Right atrium auricular region (tissue), 2 donors: ENCODE data around the gene IGFBP7. TPM values are rescaled to one million over a fixed set of nuclear protein-coding genes. Genes with fewer than 3 reads are reported as not detected.

ENCODE experiments used
- DNase-seq: peaks from one replicate; pipeline ENCODE4 v3.0.0-alpha.2; 2019; ENCODE audit warnings: low spot score
- H3K27ac ChIP-seq, 2 donors: fragments of 200-600 bp; sonication (generic); 1 replicate in 1 of 2; 2 replicates in 1 of 2; pipeline ENCODE4 v1.5.1; 2016 to 2019
- H3K27me3 ChIP-seq, 2 donors: fragments of 200-600 bp; sonication (generic); one replicate each; pipeline versions ENCODE4 v1.5.1 to v1.6.0; 2017 to 2019
- H3K36me3 ChIP-seq: fragments of 200-600 bp; sonication (generic); one replicate; pipeline ENCODE4 v1.5.1; 2016
- H3K4me1 ChIP-seq, 2 donors: fragments of 200-600 bp; sonication (generic); one replicate each; pipeline versions ENCODE4 v1.5.1 to v1.6.0; 2017 to 2019
- H3K4me3 ChIP-seq, 2 donors: fragments of 200-600 bp; sonication (generic); 1 replicate in 1 of 2; 2 replicates in 1 of 2; pipeline ENCODE4 v1.5.1; 2017 to 2019; ENCODE audit warnings: mild to moderate bottlenecking in 1 of 2, moderate library complexity in 1 of 2
- H3K9me3 ChIP-seq, 2 donors: fragments of 200-600 bp; sonication (generic); one replicate each; pipeline ENCODE4 v1.5.1; 2019
- CTCF ChIP-seq, 2 donors: fragments of 200-600 bp; sonication (generic); IDR thresholded peaks; one replicate each; pipeline ENCODE4 v1.5.1; 2019; ENCODE audit warnings: antibody characterized with exemption in 2 of 2
- total RNA-seq, 2 donors: library from RNA; depleted of rRNA; stranded (reverse); fragments of >200 nt; gene quantifications; one replicate each; pipeline ENCODE4 v1.1.0, GENCODE V29; 2016

IGFBP7 gene
- total RNA-seq, 2 donors from 2014 or later: 866 to 898 TPM

DNA sequence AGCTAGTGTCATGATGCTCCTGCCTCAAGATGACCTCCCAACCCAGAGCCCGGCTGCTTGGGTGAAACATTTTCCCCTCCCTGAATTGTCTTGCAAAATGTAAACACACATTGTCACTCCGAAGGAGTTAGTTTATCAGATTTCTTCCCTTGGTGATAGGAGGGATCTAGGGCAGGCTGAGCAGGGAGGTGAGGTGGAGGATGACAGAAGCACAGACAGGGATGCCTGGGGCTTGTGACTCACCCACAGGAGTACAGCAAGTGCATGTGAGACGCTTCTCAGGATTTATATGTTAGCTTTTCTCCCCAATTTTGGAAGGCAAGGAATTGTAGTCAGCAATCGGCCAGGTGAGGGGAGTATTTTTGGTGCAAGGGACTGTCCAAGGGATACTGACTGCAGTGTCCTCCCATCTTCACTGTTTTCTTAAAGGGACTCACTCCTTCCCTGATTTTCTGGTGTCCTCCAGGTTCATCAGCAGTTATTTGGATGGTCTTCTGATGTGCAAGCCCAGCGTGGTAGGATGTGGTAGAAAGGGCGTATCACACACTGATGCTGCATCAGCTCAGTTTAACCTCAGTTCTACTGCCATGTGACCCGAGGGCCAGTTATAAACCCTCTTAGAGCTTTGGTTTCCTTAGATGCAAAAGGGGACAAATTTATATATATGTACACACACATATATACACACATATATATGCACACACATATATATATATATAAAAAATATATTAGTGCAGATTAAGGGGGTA is 46.2 kb upstream of the IGFBP7 start:
- no peaks in the 10 kb centered on the region for H3K4me1 ChIP-seq
- H3K4me3 ChIP-seq: no peak overlapping the region
- H3K36me3 ChIP-seq: no peaks in the 10 kb centered on the region
- no peaks in the 10 kb centered on the region for H3K9me3 ChIP-seq
- DNase-seq: no peak
- no peak for TF ChIP-seq CTCF (IDR thresholded peaks at IDR 0.05)
- no peak overlapping the region for H3K27ac ChIP-seq
- no peaks in the 10 kb centered on the region for H3K27me3 ChIP-seq

DNA sequence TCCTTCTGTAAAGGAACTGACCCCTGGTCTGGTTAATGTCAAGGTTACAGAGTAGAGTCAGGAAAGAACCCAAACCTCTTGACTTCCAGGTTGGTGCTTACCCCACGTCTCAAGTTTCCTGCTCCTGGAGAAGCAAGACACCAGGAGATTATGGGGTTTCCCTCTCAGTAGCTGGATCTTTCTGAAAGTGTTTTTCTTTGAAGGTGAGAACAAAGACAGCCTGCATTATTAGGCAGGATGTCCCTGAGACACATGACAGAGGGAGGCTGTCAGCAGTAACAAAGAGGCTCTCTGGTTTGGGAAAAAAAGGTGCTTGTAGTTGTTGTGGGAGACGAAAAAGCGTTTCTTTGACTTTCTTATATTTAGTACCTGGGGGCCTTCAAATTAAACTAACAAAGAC is 44.7 kb upstream of the IGFBP7 start:
- DNase-seq: no peak
- H3K27me3 ChIP-seq: no peaks in the 10 kb centered on the region
- H3K27ac ChIP-seq: no peak overlapping the region
- H3K9me3 ChIP-seq: no peaks in the 10 kb centered on the region
- no peak overlapping the region for H3K4me3 ChIP-seq
- no peaks in the 10 kb centered on the region for H3K4me1 ChIP-seq
- no peaks in the 10 kb centered on the region for H3K36me3 ChIP-seq
- no peak for TF ChIP-seq CTCF (IDR thresholded peaks at IDR 0.05)

- no peak for TF ChIP-seq CTCF (IDR thresholded peaks at IDR 0.05)
- no peak for DNase-seq
These were observed 44.0 kb upstream of the IGFBP7 start for GRCh38 chr4:57154191-57154590.

DNA sequence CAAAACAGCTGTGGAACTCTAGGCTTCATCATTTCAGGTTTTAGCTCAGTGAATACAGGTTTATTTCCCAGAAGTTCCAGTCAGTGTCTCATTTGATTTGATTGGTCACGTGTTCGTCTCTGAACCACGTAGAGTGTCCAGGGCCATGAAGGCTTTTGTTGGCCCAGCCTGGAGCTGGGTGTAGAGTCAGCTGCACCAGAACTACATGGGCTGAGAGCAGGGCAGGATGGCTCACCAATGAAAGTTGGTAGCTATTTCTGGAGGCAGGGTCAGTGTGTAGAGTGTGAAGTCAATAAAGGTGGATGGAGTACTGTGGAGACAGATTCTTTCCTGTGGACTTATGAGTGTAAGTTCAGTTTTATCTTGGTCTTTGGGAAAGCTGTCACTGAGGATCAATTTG is 43.0 kb upstream of the IGFBP7 start:
- no peaks in the 10 kb centered on the region for H3K9me3 ChIP-seq
- no peaks in the 10 kb centered on the region for H3K4me1 ChIP-seq
- H3K4me3 ChIP-seq: no peak overlapping the region
- H3K36me3 ChIP-seq: no peaks in the 10 kb centered on the region
- no peak for TF ChIP-seq CTCF (IDR thresholded peaks at IDR 0.05)
- DNase-seq: no peak
- no peaks in the 10 kb centered on the region for H3K27me3 ChIP-seq
- no peak overlapping the region for H3K27ac ChIP-seq

More at GRCh38 chr4:57154191-57154590, 44.0 kb upstream of the IGFBP7 start:
- H3K27me3 ChIP-seq: no peaks in the 10 kb centered on the region
- no peaks in the 10 kb centered on the region for H3K4me1 ChIP-seq
- H3K9me3 ChIP-seq: no peaks in the 10 kb centered on the region
- H3K4me3 ChIP-seq: no peak overlapping the region
- H3K36me3 ChIP-seq: no peaks in the 10 kb centered on the region
- no peak overlapping the region for H3K27ac ChIP-seq

- Histone ChIP-seq H3K4me1 (no peaks in the 10 kb centered on the region), H3K9me3 (no peaks in the 10 kb centered on the region), H3K4me3 (no peak overlapping the region), H3K36me3 (no peaks in the 10 kb centered on the region), H3K27me3 (no peaks in the 10 kb centered on the region), H3K27ac (no peak overlapping the region)
- TF ChIP-seq CTCF (IDR thresholded peaks at IDR 0.05): no peak
- DNase-seq: no peak
These were observed 41.3 kb upstream of the IGFBP7 start for GRCh38 chr4:57151481-57151880.

DNA sequence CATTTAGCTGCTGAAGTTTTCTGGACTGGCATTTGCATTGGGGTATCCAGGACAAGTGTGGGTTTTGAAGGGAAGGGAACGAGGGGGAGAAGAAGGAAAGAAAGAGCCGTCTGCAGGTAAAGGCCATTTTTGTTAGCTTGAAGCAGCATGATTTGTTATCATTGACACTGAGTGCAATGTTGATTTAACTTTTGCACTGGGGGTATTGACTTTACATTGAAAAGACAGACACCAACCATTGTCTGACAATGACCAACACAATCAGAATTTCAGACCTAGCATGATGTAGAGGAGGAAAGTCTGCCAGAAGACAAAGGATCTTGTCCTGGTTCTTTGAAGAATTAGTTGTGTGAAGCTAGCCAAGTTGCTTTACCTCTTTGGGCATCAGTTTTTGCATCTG is 39.6 kb upstream of the IGFBP7 start:
- H3K9me3 ChIP-seq: no peaks in the 10 kb centered on the region
- no peaks in the 10 kb centered on the region for H3K36me3 ChIP-seq
- DNase-seq: no peak
- no peak overlapping the region for H3K27ac ChIP-seq
- no peak overlapping the region for H3K4me3 ChIP-seq
- H3K4me1 ChIP-seq: no peaks in the 10 kb centered on the region
- TF ChIP-seq CTCF (IDR thresholded peaks at IDR 0.05): no peak
- H3K27me3 ChIP-seq: no peaks in the 10 kb centered on the region
